Measurements from ENCODE around the gene TGFB1I1.

TGFB1I1 gene

GRCh38 chr16:31489298-31489564 lies 17.3 kb downstream of the TGFB1I1 start:
- Histone ChIP-seq H3K27ac (ENCODE audit: low read depth, low read length) (no peak overlapping the region), H3K4me3 (ENCODE audit: low read depth, low read length) (no peak overlapping the region)

GRCh38 chr16:31489616-31490584 lies 17.9 kb downstream of the TGFB1I1 start:
- H3K36me3 ChIP-seq (ENCODE audit: insufficient read depth, low read length) = no peaks in the 10 kb centered on the region
- no peak overlapping the region for H2AFZ ChIP-seq (ENCODE audit: low read length, unreplicated experiment)
- no peaks in the 10 kb centered on the region for H3K79me2 ChIP-seq (ENCODE audit: control insufficient read depth, insufficient read depth, low read length, unreplicated experiment)
- peaks cover 21% of the 10 kb centered on the region; the same call in 1 of the 2 replicates for H3K27me3 ChIP-seq (ENCODE audit: insufficient read depth, low read length)
- H3K4me3 ChIP-seq (ENCODE audit: low read depth, low read length) = no peak overlapping the region
- H3K27ac ChIP-seq (ENCODE audit: low read depth, low read length) = no peak overlapping the region
- H3K4me1 ChIP-seq (ENCODE audit: control insufficient read depth, insufficient read depth, low read length, unreplicated experiment) = peaks cover 6% of the 10 kb centered on the region

More at GRCh38 chr16:31489298-31489564, 17.3 kb downstream of the TGFB1I1 start:
- Histone ChIP-seq H3K4me1 (ENCODE audit: control insufficient read depth, insufficient read depth, low read length, unreplicated experiment) (peaks cover 6% of the 10 kb centered on the region), H2AFZ (ENCODE audit: low read length, unreplicated experiment) (no peak overlapping the region), H3K36me3 (ENCODE audit: insufficient read depth, low read length) (no peaks in the 10 kb centered on the region), H3K79me2 (ENCODE audit: control insufficient read depth, insufficient read depth, low read length, unreplicated experiment) (no peaks in the 10 kb centered on the region), H3K27me3 (ENCODE audit: insufficient read depth, low read length) (peaks cover 21% of the 10 kb centered on the region; the same call in 1 of the 2 replicates)

GRCh38 chr16:31491778-31492418 lies 19.9 kb downstream of the TGFB1I1 start:
- no peak overlapping the region for H3K27ac ChIP-seq (ENCODE audit: low read depth, low read length)
- no peak overlapping the region for H3K4me3 ChIP-seq (ENCODE audit: low read depth, low read length)
- H3K79me2 ChIP-seq (ENCODE audit: control insufficient read depth, insufficient read depth, low read length, unreplicated experiment) = no peaks in the 10 kb centered on the region
- peaks cover 16% of the 10 kb centered on the region; the same call in 1 of the 2 replicates for H3K27me3 ChIP-seq (ENCODE audit: insufficient read depth, low read length)
- 0 out of 2 replicates have a peak, but pooled peaks cover 3% of the 10 kb centered on the region for H3K36me3 ChIP-seq (ENCODE audit: insufficient read depth, low read length)
- H2AFZ ChIP-seq (ENCODE audit: low read length, unreplicated experiment) = no peak overlapping the region
- peaks cover 6% of the 10 kb centered on the region for H3K4me1 ChIP-seq (ENCODE audit: control insufficient read depth, insufficient read depth, low read length, unreplicated experiment)

GRCh38 chr16:31493506-31494125 lies 21.7 kb downstream of the TGFB1I1 start:
- 0 out of 2 replicates have a peak, but pooled peaks cover 3% of the 10 kb centered on the region for H3K36me3 ChIP-seq (ENCODE audit: insufficient read depth, low read length)

DNA sequence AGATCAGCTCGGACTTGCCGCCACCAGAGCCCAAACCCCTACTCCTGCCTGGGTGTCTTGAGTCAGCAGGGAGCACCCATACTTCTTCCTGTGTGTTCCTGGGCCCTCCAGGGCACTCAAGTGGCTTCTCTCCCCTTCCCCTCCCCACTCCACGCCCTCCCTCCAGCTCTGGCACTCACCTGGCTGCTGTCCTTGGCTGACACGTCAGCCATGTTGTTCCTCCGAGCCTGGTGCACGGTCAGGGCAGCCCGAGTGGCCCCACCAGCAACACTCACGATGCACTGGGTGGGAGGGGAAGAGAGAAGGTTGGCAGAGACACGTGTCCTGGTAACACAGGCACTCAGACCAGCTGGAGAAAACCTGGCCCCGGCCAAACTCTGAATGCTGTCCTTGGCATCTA lies 24.7 kb downstream of the TGFB1I1 start:
- Histone ChIP-seq H3K4me3 (ENCODE audit: low read depth, low read length) (no peak overlapping the region), H3K27ac (ENCODE audit: low read depth, low read length) (no peak overlapping the region), H3K27me3 (ENCODE audit: insufficient read depth, low read length) (no peaks in the 10 kb centered on the region), H2AFZ (ENCODE audit: low read length, unreplicated experiment) (no peak overlapping the region), H3K36me3 (ENCODE audit: insufficient read depth, low read length) (0 out of 2 replicates have a peak, but pooled peaks cover 3% of the 10 kb centered on the region), H3K4me1 (ENCODE audit: control insufficient read depth, insufficient read depth, low read length, unreplicated experiment) (no peaks in the 10 kb centered on the region), H3K79me2 (ENCODE audit: control insufficient read depth, insufficient read depth, low read length, unreplicated experiment) (no peaks in the 10 kb centered on the region)

More at GRCh38 chr16:31493506-31494125, 21.7 kb downstream of the TGFB1I1 start:
- Histone ChIP-seq H3K4me3 (ENCODE audit: low read depth, low read length) (no peak overlapping the region), H3K27ac (ENCODE audit: low read depth, low read length) (no peak overlapping the region), H2AFZ (ENCODE audit: low read length, unreplicated experiment) (no peak overlapping the region), H3K27me3 (ENCODE audit: insufficient read depth, low read length) (no peaks in the 10 kb centered on the region), H3K4me1 (ENCODE audit: control insufficient read depth, insufficient read depth, low read length, unreplicated experiment) (no peaks in the 10 kb centered on the region), H3K79me2 (ENCODE audit: control insufficient read depth, insufficient read depth, low read length, unreplicated experiment) (no peaks in the 10 kb centered on the region)

- Histone ChIP-seq H3K4me3 (ENCODE audit: low read depth, low read length) (no peak overlapping the region), H3K4me1 (ENCODE audit: control insufficient read depth, insufficient read depth, low read length, unreplicated experiment) (no peaks in the 10 kb centered on the region), H3K27me3 (ENCODE audit: insufficient read depth, low read length) (no peaks in the 10 kb centered on the region), H3K79me2 (ENCODE audit: control insufficient read depth, insufficient read depth, low read length, unreplicated experiment) (no peaks in the 10 kb centered on the region), H2AFZ (ENCODE audit: low read length, unreplicated experiment) (no peak overlapping the region), H3K36me3 (ENCODE audit: insufficient read depth, low read length) (0 out of 2 replicates have a peak, but pooled peaks cover 3% of the 10 kb centered on the region), H3K27ac (ENCODE audit: low read depth, low read length) (no peak overlapping the region)
Observed at GRCh38 chr16:31498493-31498892, 26.5 kb downstream of the TGFB1I1 start.

DNA sequence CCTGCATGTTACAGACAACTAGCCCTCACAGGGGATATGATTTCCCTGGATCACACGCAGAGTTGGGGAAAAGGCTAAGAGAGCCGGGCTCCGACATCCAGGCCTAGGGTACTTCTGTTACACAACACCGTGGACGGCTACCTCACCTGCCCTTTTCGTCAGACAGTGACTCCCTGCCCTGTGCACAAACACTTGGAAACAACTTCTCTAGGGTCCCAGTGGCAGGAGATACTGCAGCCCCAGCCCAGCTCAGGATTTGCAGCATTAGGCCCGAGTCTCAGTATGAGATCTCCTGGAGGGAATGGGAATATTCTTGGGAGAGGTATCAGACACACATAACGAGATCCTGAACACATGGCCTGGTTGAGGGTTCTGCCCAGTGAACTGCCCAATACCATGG lies 28.0 kb downstream of the TGFB1I1 start:
- Histone ChIP-seq H3K27me3 (ENCODE audit: insufficient read depth, low read length) (no peaks in the 10 kb centered on the region), H3K27ac (ENCODE audit: low read depth, low read length) (no peak overlapping the region), H2AFZ (ENCODE audit: low read length, unreplicated experiment) (no peak overlapping the region), H3K36me3 (ENCODE audit: insufficient read depth, low read length) (0 out of 2 replicates have a peak, but pooled peaks cover 3% of the 10 kb centered on the region), H3K79me2 (ENCODE audit: control insufficient read depth, insufficient read depth, low read length, unreplicated experiment) (no peaks in the 10 kb centered on the region), H3K4me1 (ENCODE audit: control insufficient read depth, insufficient read depth, low read length, unreplicated experiment) (no peaks in the 10 kb centered on the region), H3K4me3 (ENCODE audit: low read depth, low read length) (no peak overlapping the region)

DNA sequence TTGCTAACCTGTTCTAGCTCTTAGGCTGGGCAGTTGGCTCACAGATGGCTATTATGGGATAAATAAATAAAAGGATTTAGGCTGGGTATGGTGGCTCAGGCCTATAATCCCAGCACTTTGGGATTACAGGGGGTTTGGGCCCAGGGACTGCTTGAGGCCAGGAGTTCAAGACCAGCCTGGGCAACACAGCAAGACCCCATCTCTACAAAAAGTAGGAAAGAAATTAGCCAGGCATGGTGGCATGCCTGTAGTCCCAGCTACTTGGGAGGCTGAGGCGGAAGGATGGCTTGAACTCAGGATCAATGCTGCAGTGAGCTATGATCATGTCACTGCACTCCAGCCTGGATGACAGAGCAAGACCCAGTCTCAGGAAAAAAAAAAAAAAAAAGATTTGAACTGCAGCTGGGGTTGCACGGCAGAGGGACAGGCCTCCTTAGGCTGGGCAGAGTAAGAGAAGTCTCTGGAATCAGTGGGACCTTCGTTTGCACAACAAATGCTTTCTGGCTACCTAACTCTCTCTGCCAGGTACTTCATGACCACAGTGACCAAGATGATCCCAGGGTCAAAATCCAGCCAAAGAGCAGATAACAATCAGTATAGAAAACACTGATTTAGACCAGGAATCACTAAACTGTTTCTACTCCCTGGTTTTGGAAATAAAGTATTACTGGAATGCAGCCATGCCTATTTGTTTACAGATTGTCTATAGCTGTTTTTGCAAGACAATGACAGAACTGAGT lies 29.4 kb downstream of the TGFB1I1 start:
- H3K27ac ChIP-seq (ENCODE audit: low read depth, low read length) = no peak overlapping the region
- H2AFZ ChIP-seq (ENCODE audit: low read length, unreplicated experiment) = no peak overlapping the region
- H3K4me3 ChIP-seq (ENCODE audit: low read depth, low read length) = no peak overlapping the region
- H3K27me3 ChIP-seq (ENCODE audit: insufficient read depth, low read length) = no peaks in the 10 kb centered on the region
- H3K36me3 ChIP-seq (ENCODE audit: insufficient read depth, low read length) = peaks cover 6% of the 10 kb centered on the region; the same call in 1 of the 2 replicates
- no peaks in the 10 kb centered on the region for H3K4me1 ChIP-seq (ENCODE audit: control insufficient read depth, insufficient read depth, low read length, unreplicated experiment)
- no peaks in the 10 kb centered on the region for H3K79me2 ChIP-seq (ENCODE audit: control insufficient read depth, insufficient read depth, low read length, unreplicated experiment)

DNA sequence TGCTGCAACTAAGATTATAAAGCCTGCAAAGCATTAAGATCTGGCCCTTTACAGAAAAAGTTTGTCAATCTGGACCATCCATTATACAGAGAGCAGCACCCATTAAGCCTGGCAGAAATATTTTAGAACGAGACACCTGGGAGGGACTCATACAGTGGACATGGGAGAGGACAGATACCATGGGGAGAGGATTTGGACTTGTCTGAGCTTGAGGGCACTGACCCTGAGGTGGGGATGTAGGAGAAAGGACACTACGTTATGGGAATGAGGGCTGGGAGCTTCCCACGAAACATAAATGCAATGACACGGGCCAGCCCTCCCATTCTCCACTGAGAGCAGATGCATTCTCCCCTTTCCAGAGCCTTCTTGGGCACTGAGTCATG lies 30.0 kb downstream of the TGFB1I1 start:
- Histone ChIP-seq H3K36me3 (ENCODE audit: insufficient read depth, low read length) (peaks cover 3% of the 10 kb centered on the region; the same call in 1 of the 2 replicates), H3K4me1 (ENCODE audit: control insufficient read depth, insufficient read depth, low read length, unreplicated experiment) (peaks cover 5% of the 10 kb centered on the region), H3K27ac (ENCODE audit: low read depth, low read length) (no peak overlapping the region), H3K79me2 (ENCODE audit: control insufficient read depth, insufficient read depth, low read length, unreplicated experiment) (peaks cover 5% of the 10 kb centered on the region), H3K27me3 (ENCODE audit: insufficient read depth, low read length) (no peaks in the 10 kb centered on the region), H3K4me3 (ENCODE audit: low read depth, low read length) (no peak overlapping the region), H2AFZ (ENCODE audit: low read length, unreplicated experiment) (no peak overlapping the region)

DNA sequence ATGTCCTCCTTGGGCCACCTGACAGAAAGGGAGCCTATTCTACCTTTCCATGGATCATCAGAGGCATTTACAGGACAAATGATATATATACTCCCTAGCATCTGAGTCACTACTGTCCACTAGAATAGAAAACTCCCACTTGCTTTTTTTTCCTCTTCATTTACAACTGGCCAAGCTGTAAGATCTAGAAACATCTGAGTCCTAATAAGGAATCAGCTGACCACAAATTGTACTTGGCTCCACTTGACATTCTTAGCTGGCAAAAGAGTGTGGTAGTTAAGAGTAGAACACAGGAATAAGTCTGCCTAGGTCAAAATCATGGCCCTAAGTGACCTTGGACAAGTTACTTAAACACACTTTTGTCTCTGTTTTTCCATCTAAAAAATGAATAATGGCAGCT lies 31.0 kb downstream of the TGFB1I1 start:
- no peak overlapping the region for H3K4me3 ChIP-seq (ENCODE audit: low read depth, low read length)
- H3K4me1 ChIP-seq (ENCODE audit: control insufficient read depth, insufficient read depth, low read length, unreplicated experiment) = peaks cover 10% of the 10 kb centered on the region
- no peak overlapping the region for H2AFZ ChIP-seq (ENCODE audit: low read length, unreplicated experiment)
- peaks cover 3% of the 10 kb centered on the region; the same call in 1 of the 2 replicates for H3K36me3 ChIP-seq (ENCODE audit: insufficient read depth, low read length)
- H3K27me3 ChIP-seq (ENCODE audit: insufficient read depth, low read length) = no peaks in the 10 kb centered on the region
- H3K79me2 ChIP-seq (ENCODE audit: control insufficient read depth, insufficient read depth, low read length, unreplicated experiment) = peaks cover 15% of the 10 kb centered on the region
- H3K27ac ChIP-seq (ENCODE audit: low read depth, low read length) = no peak overlapping the region

All from ACC112 (cell line).